Activated B cell treated with CpG ODN at 0.5 μM for 24 hours (primary cell): ENCODE measurements around the gene RASAL2. TPM values are rescaled to one million over a fixed set of nuclear protein-coding genes. Genes with fewer than 3 reads are reported as not detected.
"Not testable (repeated sequence)": the region's sequence is repeated elsewhere in the genome, so short reads cannot be mapped to it uniquely, and the experiment has no call there.

Experiments
- ATAC-seq: fragments of 200-7000 bp; cut with Tn5 transposase; one replicate; pipeline ENCODE4 v1.10.0; 2021; ENCODE audit warnings: low read depth, mild to moderate bottlenecking, moderate library complexity
- CTCF ChIA-PET: fragments of 350-600 bp; sonication (Branson Sonifier 250); formaldehyde crosslinking; loops from one replicate; lab custom pipeline; 2021; ENCODE audit warnings: antibody characterized with exemption; lab: Charles Lee
- POLR2A ChIA-PET: fragments of 350-600 bp; sonication (Branson Sonifier 250); formaldehyde crosslinking; loops from one replicate; lab custom pipeline; 2021; ENCODE audit warnings: antibody characterized with exemption; lab: Charles Lee
- DNase-seq: peaks from one replicate; pipeline ENCODE4 v3.0.0; 2022
- H3K27ac Mint-ChIP-seq: one replicate; pipeline ENCODE4 v1.8.0; 2020; ENCODE audit warnings: mixed read lengths
- H3K27me3 Mint-ChIP-seq: one replicate; pipeline ENCODE4 v1.8.0; 2021; ENCODE audit warnings: mixed read lengths
- H3K36me3 Mint-ChIP-seq: one replicate; pipeline ENCODE4 v1.8.0; 2021; ENCODE audit warnings: low read depth, mixed read lengths
- H3K4me1 Mint-ChIP-seq: one replicate; pipeline ENCODE4 v1.8.0; 2021; ENCODE audit warnings: mixed read lengths
- H3K4me3 Mint-ChIP-seq: one replicate; pipeline ENCODE4 v1.8.0; 2020; ENCODE audit warnings: mild to moderate bottlenecking, mixed read lengths
- H3K9me3 Mint-ChIP-seq: one replicate; pipeline ENCODE4 v1.8.0; 2020; ENCODE audit warnings: mixed read lengths
- CTCF ChIP-seq: fragments of 200-600 bp; IDR thresholded peaks from one replicate; pipeline ENCODE4 v1.8.0; 2022; ENCODE audit warnings: antibody characterized with exemption, mild to moderate bottlenecking
- intact Hi-C: fragments of 100-400 bp; cut with micrococcal nuclease; formaldehyde crosslinking; loops from one replicate; pipeline ENCODE4 v1.15.1; 2024
- total RNA-seq: library from RNA; stranded (reverse); gene quantifications from 2 replicates; pipeline ENCODE4 v1.2.3, GENCODE V29; 2022

The RASAL2 gene
- total RNA-seq, 1 donor from 2014 or later = 0.16 TPM

GRCh38 chr1:178344513-178345091 is 250.7 kb downstream of the RASAL2 start:
- Mint-ChIP-seq H3K4me3 (no peak overlapping the region), H3K9me3 (no peaks in the 10 kb centered on the region), H3K27me3 (peaks cover 6% of the 10 kb centered on the region), H3K27ac (no peak overlapping the region), H3K36me3 (no peaks in the 10 kb centered on the region), H3K4me1 (no peaks in the 10 kb centered on the region)
- no peak for TF ChIP-seq CTCF
- DNase-seq (no peak), ATAC-seq (no peak)
- intact Hi-C loops = no loop called here
- ChIA-PET CTCF (interaction anchor here (1.5 kb wide), 1 partner anchor 44 kb away, joined by 3 read pairs; no protein-coding TSS in a partner anchor), POLR2A (no interaction called here)

DNA sequence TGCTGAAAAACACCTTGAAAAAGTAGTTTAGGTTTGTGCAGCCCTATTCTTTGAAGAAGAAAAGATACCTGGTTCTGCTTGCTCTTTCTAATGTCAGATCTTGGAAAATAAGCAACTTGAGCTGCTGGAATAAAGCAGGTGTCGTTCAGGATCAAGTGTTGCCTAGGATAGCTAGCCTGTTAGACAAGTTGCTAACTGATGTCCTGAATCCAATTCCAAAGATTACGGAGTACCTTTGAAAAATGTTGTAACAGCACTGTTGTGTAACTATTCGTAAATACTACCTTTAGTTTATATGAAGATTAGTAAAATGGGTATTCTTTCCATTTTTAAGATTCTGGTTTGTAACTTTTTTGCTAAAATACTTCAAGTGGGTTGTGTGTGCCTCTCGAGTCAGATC is 251.3 kb downstream of the RASAL2 start:
- ChIA-PET CTCF (interaction anchor here (1.5 kb wide), 1 partner anchor 45 kb away, joined by 3 read pairs; no protein-coding TSS in a partner anchor), POLR2A (interaction anchor here (0.7 kb wide), 1 partner anchor 72 kb away, joined by 6 read pairs; no protein-coding TSS in a partner anchor)
- Mint-ChIP-seq H3K36me3 (no peaks in the 10 kb centered on the region), H3K4me1 (no peaks in the 10 kb centered on the region), H3K4me3 (no peak overlapping the region), H3K27ac (no peak overlapping the region), H3K9me3 (no peaks in the 10 kb centered on the region), H3K27me3 (peaks cover 6% of the 10 kb centered on the region)
- no peak for TF ChIP-seq CTCF
- no peak for DNase-seq
- intact Hi-C loops = no loop called here
- no peak for ATAC-seq

DNA sequence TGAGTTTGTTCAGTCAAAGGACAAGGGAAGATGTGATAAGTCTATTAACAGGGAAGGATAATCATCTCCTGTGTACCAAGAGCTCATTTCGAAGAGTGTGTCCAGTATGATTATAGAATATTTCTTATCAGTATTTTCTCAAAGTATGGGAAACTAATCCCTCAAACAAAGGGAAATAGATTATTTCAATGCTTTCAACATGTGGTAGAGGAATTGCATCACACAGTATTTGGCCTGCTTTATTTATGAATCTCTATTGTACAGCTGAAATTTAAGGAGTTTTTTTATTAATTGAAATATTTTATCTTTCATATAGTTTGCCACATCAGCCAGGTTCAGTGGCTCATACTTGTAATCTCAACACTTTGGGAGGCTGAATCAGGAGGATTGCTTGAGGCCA is 251.9 kb downstream of the RASAL2 start:
- DNase-seq (no peak), ATAC-seq (no peak)
- Mint-ChIP-seq H3K27ac (no peak overlapping the region), H3K27me3 (peaks cover 6% of the 10 kb centered on the region), H3K9me3 (no peaks in the 10 kb centered on the region), H3K4me1 (no peaks in the 10 kb centered on the region), H3K4me3 (no peak overlapping the region), H3K36me3 (no peaks in the 10 kb centered on the region)
- CTCF ChIA-PET = interaction anchor here (1.5 kb wide), 1 partner anchor 46 kb away, joined by 3 read pairs; no protein-coding TSS in a partner anchor
- intact Hi-C loops = no loop called here
- no peak for TF ChIP-seq CTCF
- POLR2A ChIA-PET = interaction anchor here (0.7 kb wide), 1 partner anchor 72 kb away, joined by 6 read pairs; no protein-coding TSS in a partner anchor

- ChIA-PET POLR2A (no interaction called here), CTCF (no interaction called here)
- intact Hi-C loops = loop anchor here (10.0 kb wide), 1 partner anchor 55 kb away; no protein-coding TSS in a partner anchor
- Mint-ChIP-seq H3K27ac (no peak overlapping the region), H3K9me3 (peaks cover 7% of the 10 kb centered on the region), H3K36me3 (no peaks in the 10 kb centered on the region), H3K27me3 (peaks cover 2% of the 10 kb centered on the region), H3K4me3 (no peak overlapping the region), H3K4me1 (no peaks in the 10 kb centered on the region)
- no peak for TF ChIP-seq CTCF
- no peak for DNase-seq
- no peak for ATAC-seq
Observed at GRCh38 chr1:178349801-178350200, 255.9 kb downstream of the RASAL2 start.

DNA sequence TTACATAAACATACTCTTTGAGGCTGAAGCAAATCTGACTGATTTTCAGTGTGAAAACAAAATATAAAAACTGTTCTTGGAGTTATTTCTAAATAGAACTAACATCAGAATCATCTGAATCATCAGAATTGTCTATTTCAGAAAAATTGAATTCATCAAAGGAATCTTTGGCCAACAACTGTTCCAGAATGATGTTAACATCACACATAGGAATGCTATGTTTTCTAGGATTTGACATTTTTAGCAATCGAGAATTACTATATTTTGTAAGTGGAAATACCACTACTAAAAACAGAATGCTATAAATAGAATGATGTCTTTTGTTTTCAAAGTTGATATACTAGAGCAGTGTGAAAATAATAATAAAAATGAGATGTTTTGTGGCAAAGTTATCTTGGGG is 258.0 kb downstream of the RASAL2 start:
- ATAC-seq, POLR2A ChIA-PET, H3K36me3 Mint-ChIP-seq, H3K27ac Mint-ChIP-seq, H3K27me3 Mint-ChIP-seq, CTCF ChIA-PET, H3K4me1 Mint-ChIP-seq, H3K9me3 Mint-ChIP-seq, DNase-seq, H3K4me3 Mint-ChIP-seq: not testable (repeated sequence)
- intact Hi-C loops = loop anchor here (10.0 kb wide), 1 partner anchor 53 kb away; no protein-coding TSS in a partner anchor
